Fibroblast of the aortic adventitia (primary cell): ENCODE data around the gene TRUB2. TPM values are rescaled to one million over a fixed set of nuclear protein-coding genes. Genes with fewer than 3 reads are reported as not detected.
A peak's percentile ranks its signal among the peaks of the same experiment; 100 is the strongest.

Source experiments
- DNase-seq: peaks from one replicate; pipeline ENCODE4 v3.0.0-alpha.2; 2010; ENCODE audit warnings: low read depth
- H3K4me3 ChIP-seq: 2 replicates; pipeline ENCODE4 v1.5.1; 2011; ENCODE audit warnings: low read depth, mild to moderate bottlenecking, control low read depth, low read length, moderate library complexity
- CTCF ChIP-seq: IDR thresholded peaks from 2 replicates; pipeline ENCODE4 v1.5.1; 2011; ENCODE audit warnings: mild to moderate bottlenecking, low read length, control low read depth, inconsistent platforms; ENCODE audit not compliant: insufficient read depth
- total RNA-seq: library from RNA; depleted of rRNA; stranded (reverse); fragments of >200 nt; gene quantifications from 2 replicates; pipeline ENCODE4 v1.2.3, GENCODE V29; 2012; ENCODE audit warnings: low replicate concordance

TRUB2 gene, protein sequence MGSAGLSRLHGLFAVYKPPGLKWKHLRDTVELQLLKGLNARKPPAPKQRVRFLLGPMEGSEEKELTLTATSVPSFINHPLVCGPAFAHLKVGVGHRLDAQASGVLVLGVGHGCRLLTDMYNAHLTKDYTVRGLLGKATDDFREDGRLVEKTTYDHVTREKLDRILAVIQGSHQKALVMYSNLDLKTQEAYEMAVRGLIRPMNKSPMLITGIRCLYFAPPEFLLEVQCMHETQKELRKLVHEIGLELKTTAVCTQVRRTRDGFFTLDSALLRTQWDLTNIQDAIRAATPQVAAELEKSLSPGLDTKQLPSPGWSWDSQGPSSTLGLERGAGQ
- total RNA-seq: 13.6 and 26.2 TPM in 2 replicates

DNA sequence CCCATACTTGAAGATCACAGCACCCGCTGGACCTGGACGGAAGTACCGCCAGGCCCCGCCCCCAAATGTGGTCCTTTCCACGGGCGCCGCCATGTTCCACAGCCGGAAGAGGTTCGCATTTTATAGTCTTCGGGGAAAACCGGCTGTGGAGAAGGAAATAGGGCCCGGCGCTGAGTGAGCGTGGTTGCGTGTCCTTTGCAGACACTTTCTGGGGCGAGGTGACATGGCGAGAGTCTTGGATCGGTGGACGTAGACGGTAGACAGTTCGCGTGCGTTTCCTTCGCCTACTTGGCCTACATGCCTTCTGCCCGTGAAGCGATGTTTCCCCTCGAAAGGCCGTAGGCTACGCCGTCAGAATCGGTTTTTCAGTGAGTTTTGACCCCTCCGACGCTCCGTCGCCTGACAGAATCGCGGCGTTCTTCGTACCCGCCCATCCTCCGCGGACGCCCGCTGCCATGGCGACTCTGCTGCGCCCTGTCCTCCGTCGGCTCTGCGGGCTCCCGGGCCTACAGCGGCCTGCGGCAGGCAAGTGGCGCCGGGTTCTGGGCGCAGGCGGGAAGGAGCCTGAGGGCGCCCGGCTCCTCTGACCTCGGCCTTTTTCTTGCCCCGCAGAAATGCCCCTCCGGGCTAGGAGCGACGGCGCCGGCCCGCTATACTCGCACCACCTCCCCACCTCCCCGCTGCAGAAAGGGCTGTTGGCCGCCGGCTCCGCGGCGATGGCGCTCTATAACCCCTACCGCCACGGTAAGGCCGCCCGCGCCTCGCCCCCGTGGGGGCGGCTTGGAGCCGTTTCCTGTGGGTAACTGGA, at the start of gene TRUB2, which contains the start of gene COQ4:
TRUB2 (minus strand) TSS at position 44 of the 808 bp plus-strand sequence; CDS start at position 5, 39 bp downstream.
COQ4 (plus strand) TSS at position 436 of the 808 bp plus-strand sequence; CDS start at position 456, 20 bp downstream.
- DNase-seq: peak; percentile 96
- TF ChIP-seq CTCF: no peak
- peak within 1 kb of the TSS; percentile 98 for H3K4me3 ChIP-seq

DNA sequence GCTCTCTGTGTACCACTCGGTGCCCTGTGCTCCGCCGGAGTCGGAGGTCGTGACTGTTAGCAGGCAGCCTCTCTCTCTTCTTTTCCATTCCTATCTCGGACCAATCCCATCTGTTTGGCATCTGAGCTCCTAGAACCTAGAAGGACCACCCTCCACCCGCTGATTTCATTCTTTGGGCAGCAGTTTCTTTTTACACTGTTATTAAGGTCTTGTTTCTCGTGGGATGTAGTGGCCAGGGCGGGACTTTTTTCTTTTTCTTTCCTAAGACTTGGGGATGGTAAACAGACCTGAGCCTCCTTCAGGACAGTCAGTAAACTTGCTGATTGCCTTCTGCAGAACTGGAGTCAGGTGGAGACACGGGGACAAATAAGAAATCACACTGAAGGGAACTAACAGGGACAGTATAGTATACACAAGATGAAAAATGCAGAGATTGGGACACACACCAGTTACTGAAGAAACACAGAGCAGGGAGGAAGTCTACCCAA, 49.4 kb upstream of the TRUB2 start:
- no peak for DNase-seq
- TF ChIP-seq CTCF: no peak
- H3K4me3 ChIP-seq: peak overlapping the region; percentile 100

- peak; percentile 94 for DNase-seq
- H3K4me3 ChIP-seq: peak within 1 kb of the TSS; percentile 100
- no peak for TF ChIP-seq CTCF
These were observed 48.7 kb upstream of the TRUB2 start, which contains the start of gene URM1 for GRCh38 chr9:128370752-128371629. URM1 (plus strand) TSS chr9:128371374; CDS start chr9:128371381, 7 bp downstream.

DNA sequence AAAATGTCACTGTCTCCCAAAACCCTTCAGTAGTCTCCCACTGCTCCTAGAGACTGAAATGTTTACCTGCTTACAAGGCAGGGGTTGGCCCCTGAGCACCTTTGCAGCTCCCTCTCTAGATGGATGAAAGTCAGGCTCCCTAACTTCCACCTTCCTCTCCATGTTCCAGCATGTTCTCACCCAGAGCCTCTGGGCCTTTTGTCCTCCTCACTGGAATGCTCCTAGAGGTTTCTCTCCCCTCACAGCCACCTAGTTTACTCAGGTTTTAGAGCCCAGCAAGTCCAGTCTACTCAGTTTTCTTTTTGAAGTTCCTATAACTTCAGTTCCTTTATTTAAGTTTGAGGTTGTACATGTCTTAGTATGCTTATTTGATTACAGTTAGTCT, 48.1 kb upstream of the TRUB2 start:
- peak overlapping the region; percentile 94 for H3K4me3 ChIP-seq
- TF ChIP-seq CTCF: no peak
- no peak for DNase-seq

DNA sequence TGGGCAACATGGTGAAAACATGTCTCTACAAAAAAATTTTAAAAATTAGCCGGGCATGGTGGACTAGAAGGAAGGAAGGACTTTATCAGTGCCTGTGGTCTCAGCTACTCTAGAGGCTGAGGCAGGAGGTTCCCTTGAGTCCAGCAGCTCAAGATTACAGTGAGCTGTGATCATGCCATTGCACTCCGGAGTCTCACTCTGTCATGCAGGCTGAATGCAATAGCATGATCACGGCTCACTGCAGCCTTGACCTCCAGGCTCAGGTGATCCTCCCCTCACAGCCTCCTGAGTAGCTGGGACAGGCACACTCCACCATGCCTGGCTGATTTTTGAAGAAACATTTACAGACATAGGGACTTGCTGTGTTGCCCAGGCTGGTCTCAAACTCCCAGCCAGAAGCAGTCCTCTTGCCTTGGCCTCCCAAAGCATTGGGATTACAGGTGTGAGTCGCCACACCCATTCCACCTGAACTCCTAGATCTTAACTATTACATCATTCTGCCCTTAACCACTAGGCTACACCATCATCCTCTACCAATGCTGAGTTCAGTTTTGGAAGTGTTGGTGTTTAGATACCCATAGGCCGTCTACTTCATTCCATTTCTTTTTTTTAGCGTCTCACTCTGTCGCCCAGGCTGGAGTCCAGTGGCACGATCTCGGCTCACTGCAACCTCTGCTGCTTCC, 46.9 kb upstream of the TRUB2 start:
- no peak for DNase-seq
- no peak for TF ChIP-seq CTCF

More for the DNA sequence above, 46.9 kb upstream of the TRUB2 start:
- no peak overlapping the region for H3K4me3 ChIP-seq
